ENCODE data around the gene GALK2.

DNA sequence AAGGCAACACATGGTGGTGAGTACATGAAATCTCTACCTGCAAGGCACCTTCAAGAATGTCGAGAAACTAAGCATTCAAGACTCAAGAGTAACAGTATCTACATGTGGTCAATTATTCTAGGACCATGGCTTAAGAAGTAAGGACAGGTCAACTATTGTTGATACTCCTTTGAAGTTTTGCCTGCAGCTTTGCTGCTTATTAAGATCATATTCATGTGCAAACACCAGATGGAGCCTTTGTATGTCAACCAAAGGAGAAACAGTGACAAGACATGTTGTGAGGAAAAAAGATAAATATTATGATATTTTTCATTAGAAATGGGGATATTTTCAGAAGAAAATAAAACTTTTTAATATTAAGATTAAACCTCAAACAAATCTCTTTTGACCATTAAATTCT is 200.7 kb downstream of the GALK2 start:
- TF ChIP-seq, protein P1, sequence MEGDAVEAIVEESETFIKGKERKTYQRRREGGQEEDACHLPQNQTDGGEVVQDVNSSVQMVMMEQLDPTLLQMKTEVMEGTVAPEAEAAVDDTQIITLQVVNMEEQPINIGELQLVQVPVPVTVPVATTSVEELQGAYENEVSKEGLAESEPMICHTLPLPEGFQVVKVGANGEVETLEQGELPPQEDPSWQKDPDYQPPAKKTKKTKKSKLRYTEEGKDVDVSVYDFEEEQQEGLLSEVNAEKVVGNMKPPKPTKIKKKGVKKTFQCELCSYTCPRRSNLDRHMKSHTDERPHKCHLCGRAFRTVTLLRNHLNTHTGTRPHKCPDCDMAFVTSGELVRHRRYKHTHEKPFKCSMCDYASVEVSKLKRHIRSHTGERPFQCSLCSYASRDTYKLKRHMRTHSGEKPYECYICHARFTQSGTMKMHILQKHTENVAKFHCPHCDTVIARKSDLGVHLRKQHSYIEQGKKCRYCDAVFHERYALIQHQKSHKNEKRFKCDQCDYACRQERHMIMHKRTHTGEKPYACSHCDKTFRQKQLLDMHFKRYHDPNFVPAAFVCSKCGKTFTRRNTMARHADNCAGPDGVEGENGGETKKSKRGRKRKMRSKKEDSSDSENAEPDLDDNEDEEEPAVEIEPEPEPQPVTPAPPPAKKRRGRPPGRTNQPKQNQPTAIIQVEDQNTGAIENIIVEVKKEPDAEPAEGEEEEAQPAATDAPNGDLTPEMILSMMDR (IDR thresholded peaks at IDR 0.05) = no peak
- TF ChIP-seq POLR2A (IDR thresholded peaks at IDR 0.05) = no peak
